Fibroblast of skin of right biceps (primary cell): ENCODE results near the gene NAALADL2.
"Not testable (repeated sequence)": the region's sequence is repeated elsewhere in the genome, so short reads cannot be mapped to it uniquely, and the experiment has no call there.

ENCODE experiments used
- DNase-seq: peaks from one replicate; pipeline ENCODE4 v3.0.0-alpha.2; 2013

Gene NAALADL2

DNA sequence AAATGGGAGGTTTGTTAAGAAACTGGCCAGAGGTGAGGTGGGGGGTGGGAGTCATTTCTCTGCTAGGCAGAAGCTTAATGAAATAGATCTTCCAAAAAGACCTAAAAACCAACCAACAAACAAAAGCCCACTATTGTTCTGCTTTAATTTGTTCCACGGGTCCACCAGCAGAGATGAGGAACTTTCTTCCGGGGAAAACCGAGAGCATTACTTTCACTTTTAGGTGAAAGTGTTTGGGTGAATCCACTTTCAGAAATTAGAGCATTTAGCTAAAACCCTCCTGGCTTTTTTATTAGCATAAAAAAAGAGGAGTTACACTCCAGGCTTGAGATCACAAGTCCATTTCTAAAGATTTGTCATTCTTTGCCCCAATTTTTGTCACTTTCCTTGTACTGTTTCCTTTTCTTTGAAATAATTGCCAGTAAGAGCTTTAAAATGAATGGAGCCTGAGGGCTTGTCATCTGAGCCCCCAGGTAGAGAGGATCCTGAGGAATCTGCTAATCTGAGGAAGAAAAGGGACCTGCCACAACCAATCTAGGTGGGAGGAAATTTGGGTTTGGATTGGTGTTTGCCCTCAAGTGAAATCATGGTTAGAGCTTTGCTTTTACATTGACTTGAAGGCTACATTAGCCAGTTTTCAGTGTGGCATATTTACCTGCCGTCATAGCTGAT lies 667.6 kb downstream of the NAALADL2 start:
- no peak for DNase-seq

DNA sequence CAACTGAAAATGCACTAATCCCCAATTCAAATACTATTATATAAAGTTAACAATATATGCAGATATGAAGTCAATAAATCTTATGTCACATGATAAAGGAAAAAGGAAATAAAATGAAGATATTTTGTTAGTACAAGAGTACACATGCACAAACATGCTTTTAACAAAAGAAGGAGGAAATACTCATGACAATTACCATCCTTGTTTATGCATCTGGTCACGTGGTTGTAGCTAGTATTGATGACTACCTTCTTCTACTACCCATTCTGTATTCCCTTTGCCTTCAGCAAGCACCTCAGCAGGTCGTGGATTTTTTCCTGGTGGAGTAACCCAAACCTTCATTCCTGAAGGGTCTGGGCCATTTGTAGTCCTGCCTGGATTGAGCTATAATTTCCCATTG lies 669.6 kb downstream of the NAALADL2 start:
- not testable (repeated sequence) for DNase-seq

DNA sequence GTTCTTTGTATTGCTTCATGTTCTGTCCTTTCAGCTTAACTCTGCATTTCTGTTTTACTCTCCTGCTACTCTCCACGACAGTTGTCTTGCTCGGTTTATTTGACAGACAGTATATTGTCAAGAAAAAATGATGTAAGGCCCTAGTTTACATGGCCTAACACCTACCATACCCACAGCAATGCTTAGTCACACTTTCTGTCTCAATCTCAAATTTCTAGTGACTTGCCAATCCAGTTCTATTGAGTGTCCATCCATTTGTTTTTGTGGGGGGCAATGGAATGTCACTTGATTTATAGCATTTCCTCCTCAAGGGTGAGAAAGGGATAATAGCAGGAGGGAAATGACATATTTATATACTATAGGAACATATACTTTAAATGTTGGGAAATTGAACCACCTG lies 676.2 kb downstream of the NAALADL2 start:
- DNase-seq: no peak

DNA sequence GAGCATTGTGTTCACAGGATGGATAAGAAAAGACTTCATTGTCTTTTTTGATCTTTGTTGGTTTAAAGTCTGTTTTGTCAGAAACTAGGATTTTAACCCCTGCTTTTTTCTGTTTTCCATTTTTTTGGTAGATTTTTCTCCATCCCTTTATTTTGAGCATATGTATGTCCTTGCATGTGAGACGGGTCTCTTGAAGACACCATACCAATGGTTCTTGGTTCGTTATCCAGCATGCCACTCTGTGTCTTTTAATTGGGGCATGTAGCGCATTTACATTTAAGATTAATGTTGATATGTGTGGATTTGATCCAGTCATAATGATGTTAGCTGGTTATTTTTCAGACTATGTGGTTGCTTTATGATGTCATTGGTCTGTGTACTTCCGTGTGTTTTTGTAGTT lies 687.0 kb downstream of the NAALADL2 start:
- no peak for DNase-seq

DNA sequence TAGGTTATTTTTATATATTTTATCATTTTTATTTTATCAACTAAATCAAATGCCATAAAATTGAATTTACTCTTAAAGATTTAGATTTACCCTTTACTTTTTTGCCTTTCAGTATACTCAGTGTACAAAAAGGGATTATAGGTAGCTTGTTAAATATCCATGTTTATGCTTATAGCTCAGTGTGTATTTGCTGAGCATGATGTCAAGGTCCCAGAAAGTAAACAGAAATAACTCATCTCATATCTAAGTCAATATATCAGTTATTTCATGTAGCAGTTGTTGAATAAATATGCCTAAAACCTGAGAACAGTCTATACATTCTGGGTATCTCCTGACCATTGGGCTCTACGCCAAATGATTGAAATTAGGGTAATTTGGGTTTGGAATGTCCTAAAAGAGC lies 693.8 kb downstream of the NAALADL2 start:
- no peak for DNase-seq

DNA sequence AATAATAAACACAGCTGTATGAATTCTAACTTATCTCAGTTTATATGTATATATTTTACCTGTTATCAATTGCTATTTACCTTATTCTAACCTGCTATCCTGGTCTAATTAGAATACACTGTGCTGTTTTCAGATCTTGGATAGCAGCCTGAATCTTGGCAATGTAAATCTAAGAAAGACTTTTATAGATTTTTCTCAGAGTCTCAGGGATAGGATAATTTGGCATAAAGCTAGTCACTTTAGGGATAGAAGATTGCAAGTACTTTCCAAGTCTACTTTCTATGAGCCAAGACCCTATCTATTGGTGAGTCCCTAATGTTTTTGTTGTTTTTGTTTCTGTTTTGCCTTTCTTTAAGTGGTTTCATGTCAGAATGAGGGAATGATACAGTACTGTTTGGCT lies 695.7 kb downstream of the NAALADL2 start:
- DNase-seq: no peak

DNA sequence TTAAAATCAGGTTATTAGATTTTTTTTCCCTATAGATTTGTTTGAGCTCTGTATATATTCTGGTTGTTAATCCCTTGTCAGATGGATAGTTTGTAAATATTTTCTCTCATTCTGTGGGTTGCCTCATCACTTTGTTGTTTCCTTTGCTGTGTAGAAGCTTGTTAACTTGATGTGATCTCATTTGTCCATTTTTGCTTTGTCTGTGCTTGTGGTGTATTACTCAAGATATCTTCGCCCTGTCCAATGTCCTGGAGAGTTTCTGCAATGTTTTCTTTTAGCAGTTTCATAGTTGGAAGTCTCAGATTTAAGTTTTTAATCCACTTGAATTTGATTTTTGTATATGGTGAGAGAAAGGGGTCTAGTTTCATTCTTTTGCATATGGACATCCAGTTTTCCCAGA lies 699.1 kb downstream of the NAALADL2 start:
- DNase-seq: no peak

DNA sequence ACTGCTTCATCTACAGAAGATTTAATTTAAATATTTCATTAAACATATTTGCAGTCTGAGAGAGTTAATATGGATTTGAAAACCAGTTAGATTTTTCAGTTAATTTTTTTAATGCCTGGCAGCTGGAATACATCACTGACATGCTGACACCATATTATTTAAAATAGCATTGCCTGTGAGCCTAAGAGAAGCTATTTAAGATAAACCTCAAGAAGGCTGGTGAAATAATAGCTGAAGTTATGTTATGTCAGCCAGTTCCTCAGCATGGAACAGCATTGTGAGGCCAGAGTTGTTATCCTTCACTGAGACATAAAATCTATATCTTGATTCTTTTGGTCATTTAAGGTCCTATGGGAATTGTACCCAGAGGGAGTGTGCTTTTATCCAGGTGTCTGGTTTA lies 705.2 kb downstream of the NAALADL2 start:
- DNase-seq: no peak

DNA sequence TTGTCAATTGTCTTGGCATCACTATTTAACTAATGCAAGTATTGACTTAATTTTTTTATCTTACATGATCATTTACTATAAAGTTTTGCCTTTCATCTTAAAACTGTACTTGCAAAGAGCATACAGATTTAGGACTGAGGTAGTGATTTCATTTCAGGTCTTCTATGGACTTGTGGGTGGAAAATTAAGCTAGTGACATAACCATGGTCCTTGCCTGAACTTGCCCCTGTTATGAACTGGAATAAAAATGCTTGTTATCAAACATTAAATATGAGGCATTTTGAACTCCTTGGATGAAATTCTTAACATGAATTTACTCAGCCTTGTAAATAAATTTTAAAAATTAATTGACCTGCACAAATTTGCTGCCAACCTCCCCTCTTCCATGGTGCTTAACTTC lies 712.0 kb downstream of the NAALADL2 start:
- DNase-seq: no peak

DNA sequence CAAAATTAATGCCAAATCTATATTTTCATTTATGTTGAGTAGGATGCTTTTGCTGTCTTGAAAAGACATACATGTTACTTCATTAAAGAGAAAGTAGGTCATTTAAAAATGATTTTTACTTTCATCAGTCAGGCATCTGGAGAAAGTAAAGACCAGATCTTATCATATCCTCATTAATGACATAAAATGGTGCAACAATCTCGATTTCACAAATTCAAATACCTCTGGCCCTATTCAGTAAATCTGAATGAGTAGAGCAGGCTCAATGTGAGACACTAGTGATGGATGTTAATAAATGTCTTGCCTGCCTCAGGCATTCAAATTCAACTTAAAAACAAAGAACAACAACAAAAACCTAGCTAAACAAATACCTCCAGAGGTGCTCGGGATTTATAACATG lies 714.1 kb downstream of the NAALADL2 start:
- no peak for DNase-seq

DNA sequence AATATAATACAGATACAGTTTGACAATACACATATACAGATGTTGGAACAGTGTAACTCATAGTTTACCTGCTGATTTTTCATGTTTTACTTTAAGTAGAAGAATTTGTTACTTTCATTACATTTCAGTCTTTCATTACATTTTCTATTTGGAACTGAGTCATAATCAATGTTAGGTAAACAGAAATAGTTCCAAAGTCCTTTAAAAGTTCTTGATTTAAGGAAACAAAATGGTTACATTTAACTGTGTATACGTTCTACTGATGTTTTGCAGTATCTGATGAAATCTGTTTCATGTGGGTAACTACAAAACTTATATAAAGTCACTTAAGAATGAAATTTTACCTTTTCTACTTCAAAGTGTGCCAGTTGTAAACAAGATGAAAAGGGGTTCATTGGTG lies 721.2 kb downstream of the NAALADL2 start:
- no peak for DNase-seq

DNA sequence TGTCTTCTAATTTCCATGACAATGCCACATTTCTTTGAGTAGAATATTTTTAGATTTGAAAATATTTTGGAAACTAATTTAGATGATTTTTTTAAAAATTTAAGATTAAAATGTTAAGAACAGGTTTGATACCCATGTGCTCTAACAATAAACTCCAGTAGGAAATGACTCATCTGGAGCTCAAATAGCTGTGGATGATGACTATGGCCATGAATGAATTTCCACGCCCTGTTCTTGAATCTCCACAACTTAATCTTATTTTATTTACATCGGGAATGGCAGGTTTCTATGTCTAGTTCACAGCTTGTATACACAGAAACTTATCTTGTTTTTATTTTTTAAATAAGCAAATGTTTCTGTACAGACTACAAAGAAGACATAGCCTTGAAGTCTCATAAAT lies 726.8 kb downstream of the NAALADL2 start:
- peak; percentile 53 for DNase-seq

DNA sequence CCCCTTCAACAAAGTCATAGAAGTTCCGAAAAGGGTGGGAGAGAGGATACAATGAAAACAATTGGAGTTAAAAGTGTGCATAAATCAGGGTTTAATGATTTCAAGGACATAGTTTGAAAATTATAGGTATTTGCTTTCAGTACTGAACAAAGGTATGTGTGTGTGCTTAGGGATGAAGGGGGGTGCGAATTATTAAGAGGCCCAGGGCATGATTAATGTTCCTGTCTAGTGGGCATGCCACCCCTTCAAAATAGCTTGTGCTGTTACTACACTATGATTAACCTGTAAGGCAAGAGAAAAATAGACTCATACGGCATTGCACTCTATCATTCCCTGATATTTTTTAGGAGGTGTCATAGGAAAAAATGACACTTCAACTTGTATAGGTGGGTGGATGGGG lies 731.6 kb downstream of the NAALADL2 start:
- no peak for DNase-seq

DNA sequence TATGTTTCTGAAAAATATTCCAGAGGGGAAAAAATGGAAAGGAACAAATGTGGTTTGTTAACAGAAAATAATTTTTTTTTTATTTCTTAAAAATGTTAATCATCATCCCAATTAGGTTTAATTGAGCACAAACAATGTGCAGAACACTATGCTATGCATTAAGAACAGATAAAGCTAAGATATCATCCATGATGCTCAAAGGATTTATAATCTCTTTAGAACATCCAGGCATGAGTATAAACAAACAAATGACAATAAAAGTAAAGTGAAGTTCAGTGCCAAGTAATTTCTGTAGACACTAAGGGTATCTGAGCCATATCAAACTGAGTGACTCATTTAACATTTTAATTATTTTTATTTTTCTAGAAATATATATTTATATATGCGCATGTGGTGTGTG lies 732.2 kb downstream of the NAALADL2 start:
- no peak for DNase-seq

DNA sequence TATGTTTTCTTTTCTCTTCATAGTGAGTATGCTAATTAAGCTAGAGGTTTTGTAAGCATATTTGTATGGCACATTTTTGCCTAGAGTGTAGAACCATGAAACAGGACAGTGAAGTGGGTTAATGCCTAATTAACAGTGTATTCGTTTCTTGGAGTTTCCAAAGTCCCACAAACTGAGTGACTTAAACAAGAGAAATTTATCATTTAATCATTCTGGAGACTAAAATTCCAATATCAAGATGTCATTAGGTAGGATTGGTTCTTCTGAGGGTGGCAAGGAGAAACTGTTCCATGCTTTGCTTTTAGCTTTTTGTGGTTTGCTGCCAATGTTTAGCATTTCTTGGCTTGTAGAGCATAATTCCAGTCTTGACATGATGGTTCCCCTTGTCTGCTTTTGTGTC lies 734.2 kb downstream of the NAALADL2 start:
- DNase-seq: no peak

DNA sequence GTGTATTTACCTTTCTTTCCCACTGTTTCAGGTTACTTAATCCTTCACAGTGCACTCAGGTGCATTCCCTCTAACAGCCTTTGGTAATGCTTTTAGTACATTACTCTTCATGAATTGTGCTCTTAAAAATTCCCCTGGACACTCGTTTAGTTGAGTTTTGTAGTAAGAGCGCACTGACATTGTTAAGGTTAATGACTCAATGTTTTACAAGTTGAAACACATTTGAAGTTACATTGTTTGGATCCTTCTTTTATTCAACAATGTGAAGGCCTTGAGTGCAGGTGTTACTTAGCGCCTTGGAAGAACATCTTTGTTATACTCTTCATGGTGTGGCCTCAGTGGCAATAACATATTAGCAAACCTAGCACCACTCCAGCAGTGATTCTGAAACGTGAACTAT lies 739.6 kb downstream of the NAALADL2 start:
- no peak for DNase-seq

DNA sequence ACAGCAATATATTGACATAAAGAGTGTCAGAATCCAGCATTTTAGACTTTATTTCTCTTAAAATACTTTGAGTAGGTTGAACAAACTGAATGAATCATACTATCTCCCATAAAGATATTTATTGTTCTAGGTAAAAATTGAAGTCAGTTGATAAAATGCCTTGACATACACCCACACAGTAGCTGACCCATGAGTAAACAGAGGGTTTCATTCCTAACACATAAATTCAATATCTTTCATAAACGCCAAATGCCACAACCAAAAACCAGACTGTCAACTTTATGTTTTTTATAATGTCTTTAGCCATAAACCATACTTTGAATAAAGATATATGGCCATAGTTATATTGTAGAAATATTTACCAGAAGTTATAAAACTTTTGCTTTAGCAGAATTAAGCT lies 742.4 kb downstream of the NAALADL2 start:
- no peak for DNase-seq

DNA sequence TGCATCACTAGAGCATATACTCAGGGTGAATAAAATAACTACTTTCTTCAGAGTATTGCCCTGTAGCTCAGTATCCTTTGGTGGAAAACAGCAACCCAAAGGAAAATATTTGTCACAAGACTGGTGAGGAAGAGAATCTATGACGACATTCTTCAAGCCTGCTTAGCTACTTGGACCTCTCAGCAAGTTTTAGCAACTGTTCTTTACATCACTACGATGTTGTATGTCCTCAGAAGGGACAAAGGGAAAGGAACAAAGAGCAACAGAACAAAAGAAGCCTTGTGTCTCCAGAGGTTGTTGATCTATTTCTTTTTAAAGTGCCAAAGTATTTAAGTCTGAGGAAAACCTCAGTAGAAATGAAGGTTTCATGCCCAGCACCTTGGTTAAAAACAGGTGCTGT lies 746.7 kb downstream of the NAALADL2 start:
- DNase-seq: no peak

DNA sequence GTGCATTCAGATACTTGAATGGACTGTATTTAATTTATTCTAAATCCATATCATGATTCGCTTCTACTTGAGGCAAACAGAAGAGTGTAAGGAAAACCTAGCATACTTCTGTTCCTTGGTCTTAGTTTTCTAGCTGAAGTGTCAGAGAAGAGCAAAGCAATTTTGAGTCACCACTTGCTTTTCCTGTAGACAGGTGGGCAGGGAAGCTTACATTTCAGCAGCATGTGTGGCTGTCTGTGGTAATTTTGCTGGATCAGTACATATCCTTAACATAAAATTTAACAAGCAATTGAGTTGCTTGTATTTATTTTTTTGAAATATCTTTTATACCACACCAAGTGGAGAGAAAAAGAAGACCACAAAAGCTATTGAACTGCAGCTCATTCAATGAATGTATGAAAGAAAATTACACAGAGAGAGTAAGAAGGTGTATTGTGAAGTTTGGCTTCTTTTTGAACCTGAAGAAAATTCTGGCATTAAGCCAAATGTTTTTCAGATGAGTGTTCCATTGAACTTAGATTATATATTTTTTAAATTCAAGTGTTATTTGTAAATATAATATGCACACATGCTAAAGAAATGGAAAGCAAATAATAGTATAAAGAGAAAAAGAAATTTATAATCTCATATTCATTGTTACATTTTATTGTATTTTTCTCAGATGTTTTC lies 747.6 kb downstream of the NAALADL2 start:
- no peak for DNase-seq

DNA sequence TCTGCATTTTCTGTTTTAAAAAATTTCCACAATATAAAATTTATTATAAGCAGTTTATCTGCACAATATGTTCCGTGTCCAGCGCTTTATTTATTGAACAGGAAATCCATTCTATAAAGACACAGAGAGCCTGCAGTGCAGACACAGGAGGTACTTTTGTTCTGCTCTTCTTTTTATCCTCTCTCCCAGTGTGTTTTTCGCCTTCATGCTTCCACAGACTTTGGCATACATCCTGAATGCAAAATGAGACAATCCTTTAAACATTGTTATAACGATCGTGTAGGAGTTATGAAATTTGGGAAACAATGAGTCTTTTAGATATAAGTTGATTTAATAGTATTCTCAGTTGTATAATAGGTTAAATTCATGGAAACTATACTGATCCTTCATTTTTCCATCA lies 749.2 kb downstream of the NAALADL2 start:
- DNase-seq: no peak

DNA sequence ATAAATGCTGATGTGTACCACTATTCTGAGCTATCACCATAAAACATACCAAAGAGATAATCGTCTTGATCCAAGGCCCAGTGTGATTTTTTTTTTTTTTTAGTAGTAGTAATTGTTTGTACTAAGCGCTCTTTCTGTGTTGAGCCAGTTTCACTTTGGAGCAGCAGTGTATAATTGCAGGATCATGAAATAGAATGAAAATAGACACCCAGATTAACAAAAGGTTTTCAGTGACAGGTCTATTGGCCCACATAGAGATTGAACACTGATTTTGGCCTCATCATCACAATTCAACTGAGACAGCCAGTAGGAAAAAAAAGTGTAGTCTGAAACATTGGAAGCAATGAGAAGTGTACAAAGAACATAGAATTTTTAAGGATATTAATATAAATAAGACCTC lies 749.8 kb downstream of the NAALADL2 start:
- DNase-seq: no peak

DNA sequence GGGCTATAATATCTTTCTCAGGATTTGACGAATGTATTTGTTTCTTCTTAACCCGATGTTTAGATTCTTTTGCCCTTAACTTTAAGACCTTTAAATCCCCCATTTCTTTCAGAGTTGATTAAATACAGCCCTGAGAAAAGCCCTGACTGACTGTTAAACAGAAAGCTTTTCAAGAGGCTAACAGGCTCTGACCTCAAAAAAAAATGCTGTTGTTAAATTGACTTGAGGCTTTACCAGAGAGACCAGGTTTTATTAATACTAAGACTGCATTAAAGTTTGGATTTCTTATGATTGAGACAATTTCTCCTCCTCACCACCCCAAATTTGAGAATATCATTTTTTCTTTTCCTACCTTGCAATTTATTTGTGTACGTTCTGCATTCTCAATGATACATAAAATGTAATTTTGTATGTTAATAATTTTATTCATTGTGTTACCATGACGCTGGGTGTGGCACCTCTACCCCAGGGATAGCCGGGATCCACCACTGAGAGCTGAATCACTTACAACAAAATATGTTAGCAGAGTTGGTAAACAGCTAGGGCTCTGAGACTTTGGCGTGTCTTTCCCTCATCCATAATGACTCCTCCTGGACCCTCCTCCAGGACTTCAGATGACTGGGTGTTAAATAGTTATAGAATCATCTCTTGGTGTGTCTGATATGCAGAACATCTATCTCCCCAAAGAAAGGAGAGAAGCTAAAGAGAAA lies 753.5 kb downstream of the NAALADL2 start:
- no peak for DNase-seq

DNA sequence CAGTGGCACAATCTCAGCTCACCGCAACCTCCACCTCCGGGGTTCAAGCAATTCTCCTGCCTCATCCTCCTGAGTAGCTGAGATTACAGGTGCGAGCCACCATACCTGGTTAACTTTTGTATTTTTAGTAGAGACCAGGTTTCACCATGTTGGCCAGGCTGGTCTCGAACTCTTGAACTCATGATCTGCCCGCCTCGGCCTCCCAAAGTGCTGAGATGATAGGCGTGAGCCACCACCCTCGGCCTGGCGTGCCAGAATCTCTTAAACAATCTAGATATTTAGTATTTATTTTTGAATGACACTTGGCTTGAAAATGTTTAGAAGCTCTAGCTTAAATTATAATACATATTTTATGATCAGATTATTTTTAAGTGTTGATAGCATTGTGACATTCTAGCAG lies 755.0 kb downstream of the NAALADL2 start:
- not testable (repeated sequence) for DNase-seq

DNA sequence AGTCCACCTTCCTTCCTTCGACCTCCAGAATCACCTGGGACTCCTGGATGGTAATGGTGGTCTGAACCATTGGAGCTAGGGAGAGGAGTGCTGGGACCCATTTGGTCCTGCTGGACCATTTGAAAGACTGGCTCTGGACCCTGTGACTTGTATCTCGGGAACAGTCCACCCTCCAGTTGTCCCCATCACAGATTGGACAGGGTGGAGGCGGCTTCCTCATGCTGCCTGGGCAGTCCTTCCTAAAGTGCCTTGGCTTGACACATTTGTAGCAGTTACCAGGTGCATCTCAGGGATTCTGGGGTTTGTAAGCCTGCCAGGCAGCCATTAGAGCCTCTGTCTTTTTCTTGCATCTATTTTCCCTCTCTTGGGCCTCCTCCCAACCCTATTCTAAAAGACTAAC lies 758.1 kb downstream of the NAALADL2 start:
- DNase-seq: no peak
